ENCODE data around the gene MAML3.
A peak's percentile ranks its signal among the peaks of the same experiment; 100 is the strongest.

MAML3 gene

GRCh38 chr4:139912445-139912844 is 241.5 kb downstream of the MAML3 start:
- Histone ChIP-seq H4K8ac (ENCODE audit: low read length) (no peak overlapping the region), H2BK5ac (ENCODE audit: low read depth, low read length, poor library complexity, severe bottlenecking) (no peak overlapping the region), H2BK15ac (ENCODE audit: low read depth, poor library complexity, severe bottlenecking) (no peak overlapping the region), H3K9ac (ENCODE audit: low read length) (no peak overlapping the region), H3K18ac (ENCODE audit: low read depth in 1 of 2, low read length in 2 of 2) (no peak overlapping the region), H2BK120ac (ENCODE audit: low read depth, low read length) (no peak overlapping the region), H3K9me3 (ENCODE audit: control insufficient read depth, low read length) (no peaks in the 10 kb centered on the region), H4K91ac (ENCODE audit: low read length) (no peak overlapping the region), H3K14ac (ENCODE audit: low read length in 2 of 2) (no peak overlapping the region), H3K4ac (ENCODE audit: low read depth in 1 of 2, low read length in 2 of 2) (no peak overlapping the region), H2BK12ac (ENCODE audit: low read length in 2 of 2) (peak overlapping the region in 1 of 2 experiments; percentile 15), H3K27me3 (ENCODE audit: control insufficient read depth in 1 of 2, insufficient read depth in 1 of 2, low read length in 2 of 2) (no peaks in the 10 kb centered on the region), H3K4me1 (ENCODE audit: control insufficient read depth, insufficient read depth, low read depth, low read length) (peaks cover 4% of the 10 kb centered on the region), H3K4me2 (ENCODE audit: low read length, poor library complexity, severe bottlenecking) (no peak overlapping the region), H3K27ac (ENCODE audit: low read length, poor library complexity, severe bottlenecking) (no peak overlapping the region), H3K79me1 (replicated peaks; ENCODE audit: low read length, poor library complexity, severe bottlenecking) (peaks cover 10% of the 10 kb centered on the region), H3K23ac (ENCODE audit: low read length in 2 of 2) (no peak overlapping the region), H2AK5ac (ENCODE audit: low read length, severe bottlenecking) (no peak overlapping the region), H2AFZ (ENCODE audit: low read depth, low read length) (no peak overlapping the region), H3K36me3 (ENCODE audit: control insufficient read depth in 1 of 2, insufficient read depth in 2 of 2, low read depth in 1 of 2, low read length in 2 of 2) (no peaks in the 10 kb centered on the region), H3K4me3 (ENCODE audit: insufficient read depth in 1 of 2, low read depth in 1 of 2, low read length in 2 of 2) (no peak overlapping the region)
- 84% methylated on average over 8 of the region's 8 CpGs for WGBS
- DNase-seq = no peak

GRCh38 chr4:139910106-139910505 is 243.9 kb downstream of the MAML3 start:
- Histone ChIP-seq H3K23ac (ENCODE audit: low read length in 2 of 2) (no peak overlapping the region), H4K8ac (ENCODE audit: low read length) (no peak overlapping the region), H3K4ac (ENCODE audit: low read depth in 1 of 2, low read length in 2 of 2) (no peak overlapping the region), H3K27ac (ENCODE audit: low read length, poor library complexity, severe bottlenecking) (no peak overlapping the region), H2AK5ac (ENCODE audit: low read length, severe bottlenecking) (no peak overlapping the region), H2AFZ (ENCODE audit: low read depth, low read length) (no peak overlapping the region), H3K18ac (ENCODE audit: low read depth in 1 of 2, low read length in 2 of 2) (no peak overlapping the region), H2BK5ac (ENCODE audit: low read depth, low read length, poor library complexity, severe bottlenecking) (no peak overlapping the region), H3K27me3 (ENCODE audit: control insufficient read depth in 1 of 2, insufficient read depth in 1 of 2, low read length in 2 of 2) (no peaks in the 10 kb centered on the region), H4K91ac (ENCODE audit: low read length) (no peak overlapping the region), H3K4me2 (ENCODE audit: low read length, poor library complexity, severe bottlenecking) (no peak overlapping the region), H3K9ac (ENCODE audit: low read length) (no peak overlapping the region), H3K4me3 (ENCODE audit: insufficient read depth in 1 of 2, low read depth in 1 of 2, low read length in 2 of 2) (no peak overlapping the region), H3K79me1 (replicated peaks; ENCODE audit: low read length, poor library complexity, severe bottlenecking) (peaks cover 7% of the 10 kb centered on the region), H3K36me3 (ENCODE audit: control insufficient read depth in 1 of 2, insufficient read depth in 2 of 2, low read depth in 1 of 2, low read length in 2 of 2) (no peaks in the 10 kb centered on the region), H3K4me1 (ENCODE audit: control insufficient read depth, insufficient read depth, low read depth, low read length) (peaks cover 4% of the 10 kb centered on the region), H3K14ac (ENCODE audit: low read length in 2 of 2) (no peak overlapping the region), H2BK12ac (ENCODE audit: low read length in 2 of 2) (no peak overlapping the region), H2BK15ac (ENCODE audit: low read depth, poor library complexity, severe bottlenecking) (no peak overlapping the region), H3K9me3 (ENCODE audit: control insufficient read depth, low read length) (peaks cover 4% of the 10 kb centered on the region), H2BK120ac (ENCODE audit: low read depth, low read length) (no peak overlapping the region)
- DNase-seq = no peak
- WGBS = 100% methylated on average over 2 of the region's 3 CpGs

- H2BK5ac ChIP-seq (ENCODE audit: low read depth, low read length, poor library complexity, severe bottlenecking) = no peak overlapping the region
- no peaks in the 10 kb centered on the region for H3K36me3 ChIP-seq (ENCODE audit: control insufficient read depth in 1 of 2, insufficient read depth in 2 of 2, low read depth in 1 of 2, low read length in 2 of 2)
Observed at GRCh38 chr4:139908636-139909437, 245.1 kb downstream of the MAML3 start.

GRCh38 chr4:139907001-139907809 is 246.8 kb downstream of the MAML3 start:
- Histone ChIP-seq H3K9me3 (ENCODE audit: control insufficient read depth, low read length) (peaks cover 4% of the 10 kb centered on the region), H4K91ac (ENCODE audit: low read length) (no peak overlapping the region), H3K79me1 (replicated peaks; ENCODE audit: low read length, poor library complexity, severe bottlenecking) (peaks cover 10% of the 10 kb centered on the region), H3K4me1 (ENCODE audit: control insufficient read depth, insufficient read depth, low read depth, low read length) (no peaks in the 10 kb centered on the region), H3K27me3 (ENCODE audit: control insufficient read depth in 1 of 2, insufficient read depth in 1 of 2, low read length in 2 of 2) (no peaks in the 10 kb centered on the region), H2BK120ac (ENCODE audit: low read depth, low read length) (no peak overlapping the region), H2AK5ac (ENCODE audit: low read length, severe bottlenecking) (no peak overlapping the region), H3K4me2 (ENCODE audit: low read length, poor library complexity, severe bottlenecking) (no peak overlapping the region), H4K8ac (ENCODE audit: low read length) (no peak overlapping the region), H3K36me3 (ENCODE audit: control insufficient read depth in 1 of 2, insufficient read depth in 2 of 2, low read depth in 1 of 2, low read length in 2 of 2) (no peaks in the 10 kb centered on the region), H2AFZ (ENCODE audit: low read depth, low read length) (no peak overlapping the region), H3K9ac (ENCODE audit: low read length) (no peak overlapping the region), H3K18ac (ENCODE audit: low read depth in 1 of 2, low read length in 2 of 2) (no peak overlapping the region), H3K14ac (ENCODE audit: low read length in 2 of 2) (no peak overlapping the region), H3K4me3 (ENCODE audit: insufficient read depth in 1 of 2, low read depth in 1 of 2, low read length in 2 of 2) (no peak overlapping the region), H3K27ac (ENCODE audit: low read length, poor library complexity, severe bottlenecking) (no peak overlapping the region), H3K4ac (ENCODE audit: low read depth in 1 of 2, low read length in 2 of 2) (no peak overlapping the region), H2BK5ac (ENCODE audit: low read depth, low read length, poor library complexity, severe bottlenecking) (no peak overlapping the region), H3K23ac (ENCODE audit: low read length in 2 of 2) (no peak overlapping the region), H2BK15ac (ENCODE audit: low read depth, poor library complexity, severe bottlenecking) (no peak overlapping the region), H2BK12ac (ENCODE audit: low read length in 2 of 2) (no peak overlapping the region)
- DNase-seq = no peak

More at GRCh38 chr4:139908636-139909437, 245.1 kb downstream of the MAML3 start:
- Histone ChIP-seq H2BK12ac (ENCODE audit: low read length in 2 of 2) (no peak overlapping the region), H2AK5ac (ENCODE audit: low read length, severe bottlenecking) (no peak overlapping the region), H3K27me3 (ENCODE audit: control insufficient read depth in 1 of 2, insufficient read depth in 1 of 2, low read length in 2 of 2) (no peaks in the 10 kb centered on the region), H3K4me3 (ENCODE audit: insufficient read depth in 1 of 2, low read depth in 1 of 2, low read length in 2 of 2) (no peak overlapping the region), H3K4me1 (ENCODE audit: control insufficient read depth, insufficient read depth, low read depth, low read length) (peaks cover 4% of the 10 kb centered on the region), H4K91ac (ENCODE audit: low read length) (no peak overlapping the region), H4K8ac (ENCODE audit: low read length) (no peak overlapping the region), H3K14ac (ENCODE audit: low read length in 2 of 2) (no peak overlapping the region), H3K9me3 (ENCODE audit: control insufficient read depth, low read length) (peaks cover 4% of the 10 kb centered on the region), H3K79me1 (replicated peaks; ENCODE audit: low read length, poor library complexity, severe bottlenecking) (peaks cover 7% of the 10 kb centered on the region), H3K23ac (ENCODE audit: low read length in 2 of 2) (no peak overlapping the region), H3K4ac (ENCODE audit: low read depth in 1 of 2, low read length in 2 of 2) (no peak overlapping the region), H2BK15ac (ENCODE audit: low read depth, poor library complexity, severe bottlenecking) (no peak overlapping the region), H2AFZ (ENCODE audit: low read depth, low read length) (no peak overlapping the region), H3K18ac (ENCODE audit: low read depth in 1 of 2, low read length in 2 of 2) (no peak overlapping the region), H3K4me2 (ENCODE audit: low read length, poor library complexity, severe bottlenecking) (no peak overlapping the region), H3K9ac (ENCODE audit: low read length) (no peak overlapping the region), H2BK120ac (ENCODE audit: low read depth, low read length) (no peak overlapping the region), H3K27ac (ENCODE audit: low read length, poor library complexity, severe bottlenecking) (no peak overlapping the region)
- DNase-seq = no peak
- 97% methylated on average over 9 of the region's 9 CpGs for WGBS

Data from mesenchymal stem cell (in vitro differentiated cells and primary cell).